Trophoblast cell (in vitro differentiated cells and primary cell): ENCODE data around the gene REN.
A peak's percentile ranks its signal among the peaks of the same experiment; 100 is the strongest.

Experiments used
- DNase-seq, 2 donors: peaks; one replicate each; pipeline ENCODE4 v3.0.0-alpha.2; 2016
- H2AFZ ChIP-seq: 2 replicates; pipeline ENCODE4 v1.6.1; 2013; ENCODE audit warnings: low read length, moderate library complexity, mild to moderate bottlenecking; ENCODE audit not compliant: insufficient read depth, poor library complexity
- H2AK5ac ChIP-seq: 2 replicates; pipeline ENCODE4 v1.6.1; 2013; ENCODE audit warnings: mild to moderate bottlenecking, low read length
- H2BK120ac ChIP-seq: 2 replicates; pipeline ENCODE4 v1.6.1; 2013; ENCODE audit warnings: low read length, mild to moderate bottlenecking, moderate library complexity; ENCODE audit not compliant: insufficient read depth, poor library complexity
- H2BK12ac ChIP-seq: 2 replicates; pipeline ENCODE4 v1.6.1; 2013; ENCODE audit warnings: mild to moderate bottlenecking, low read length, moderate library complexity
- H2BK5ac ChIP-seq: 2 replicates; pipeline ENCODE4 v1.6.1; 2013; ENCODE audit warnings: low read length, low read depth, moderate library complexity, mild to moderate bottlenecking; ENCODE audit not compliant: poor library complexity
- H3K14ac ChIP-seq: 2 replicates; pipeline ENCODE4 v1.6.1; 2013; ENCODE audit warnings: mild to moderate bottlenecking, low read length
- H3K18ac ChIP-seq: 2 replicates; pipeline ENCODE4 v1.6.1; 2013; ENCODE audit warnings: mild to moderate bottlenecking, low read length
- H3K23ac ChIP-seq: 2 replicates; pipeline ENCODE4 v1.6.1; 2013; ENCODE audit warnings: low read length
- H3K27ac ChIP-seq: 2 replicates; pipeline ENCODE4 v1.5.1; 2013; ENCODE audit warnings: low read depth, mild to moderate bottlenecking, inconsistent platforms, low read length, moderate library complexity
- H3K27me3 ChIP-seq: 2 replicates; pipeline ENCODE4 v1.6.1; 2013; ENCODE audit warnings: inconsistent platforms, mild to moderate bottlenecking, low read length, moderate library complexity; ENCODE audit not compliant: insufficient read depth
- H3K36me3 ChIP-seq, 2 experiments: 1 replicate in 1 of 2; 2 replicates in 1 of 2; pipeline ENCODE4 v1.6.1; 2013; ENCODE audit warnings: low read length in 2 of 2, mild to moderate bottlenecking in 2 of 2, moderate library complexity in 1 of 2; ENCODE audit not compliant: insufficient read depth in 2 of 2, control insufficient read depth in 1 of 2
- H3K4ac ChIP-seq: 2 replicates; pipeline ENCODE4 v1.6.1; 2013; ENCODE audit warnings: low read depth, mild to moderate bottlenecking, low read length, moderate library complexity
- H3K4me1 ChIP-seq, 2 experiments: 1 replicate in 1 of 2; 2 replicates in 1 of 2; pipeline ENCODE4 v1.6.1; 2013; ENCODE audit warnings: low read length in 2 of 2, mild to moderate bottlenecking in 2 of 2, moderate library complexity in 1 of 2; ENCODE audit not compliant: insufficient read depth in 2 of 2, control insufficient read depth in 1 of 2
- H3K4me2 ChIP-seq: 2 replicates; pipeline ENCODE4 v1.6.1; 2013; ENCODE audit warnings: inconsistent platforms, mild to moderate bottlenecking, low read length, moderate library complexity
- H3K4me3 ChIP-seq: 2 replicates; pipeline ENCODE4 v1.5.1; 2013; ENCODE audit warnings: mild to moderate bottlenecking, low read depth, low read length, inconsistent platforms
- H3K79me1 ChIP-seq: one replicate; pipeline ENCODE4 v1.6.1; 2013; ENCODE audit warnings: low read length
- H3K79me2 ChIP-seq: 2 replicates; pipeline ENCODE4 v1.6.1; 2013; ENCODE audit warnings: low read length, mild to moderate bottlenecking; ENCODE audit not compliant: control insufficient read depth, insufficient read depth, poor library complexity
- H3K9ac ChIP-seq: 2 replicates; pipeline ENCODE4 v1.6.1; 2013; ENCODE audit warnings: mild to moderate bottlenecking, low read length
- H3K9me3 ChIP-seq: 2 replicates; pipeline ENCODE4 v1.6.1; 2013; ENCODE audit warnings: low read depth, mild to moderate bottlenecking, control low read depth, inconsistent platforms, low read length; ENCODE audit not compliant: insufficient read depth
- H4K12ac ChIP-seq: 2 replicates; pipeline ENCODE4 v1.6.1; 2013; ENCODE audit warnings: low read depth, mild to moderate bottlenecking, low read length, moderate library complexity
- H4K8ac ChIP-seq: 2 replicates; pipeline ENCODE4 v1.6.1; 2013; ENCODE audit warnings: low read depth, mild to moderate bottlenecking, low read length, moderate library complexity
- H4K91ac ChIP-seq: one replicate; pipeline ENCODE4 v1.6.1; 2013; ENCODE audit warnings: low read depth, mild to moderate bottlenecking, low read length, moderate library complexity
- WGBS: extraction: QIAGEN DNeasy Blood & Tissue Kit; methylation state at CpG from one replicate; pipeline ENCODE4 v1.1.7; 2013; ENCODE audit warnings: missing lambda C conversion rate; ENCODE audit not compliant: insufficient read length, insufficient coverage; ENCODE audit errors: extremely low coverage; 5-methylcytosine and 5-hydroxymethylcytosine counted together

Gene REN

DNA sequence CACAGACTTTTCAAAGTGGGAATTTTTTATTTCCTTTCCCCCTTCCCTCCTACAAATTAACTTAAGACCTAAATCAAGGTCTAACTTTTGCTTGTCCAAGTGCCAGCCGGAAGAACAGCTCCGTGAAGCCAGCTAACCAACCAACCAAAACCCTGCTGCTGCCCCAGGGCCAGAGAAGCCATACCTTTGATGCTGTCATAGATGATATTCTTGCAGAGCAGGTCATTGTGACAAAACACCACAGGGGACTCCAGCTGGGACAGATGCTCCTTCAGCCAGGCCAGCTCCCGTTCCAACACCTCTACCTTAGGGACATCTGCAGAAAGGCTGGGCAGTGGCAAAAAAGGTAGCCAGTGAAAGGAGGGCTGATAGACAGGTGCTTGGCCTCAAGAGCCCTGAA, 25.0 kb downstream of the REN start:
- no peak overlapping the region for H3K4ac ChIP-seq
- H3K27me3 ChIP-seq: no peaks in the 10 kb centered on the region
- no peaks in the 10 kb centered on the region for H3K79me2 ChIP-seq
- H3K14ac ChIP-seq: no peak overlapping the region
- H3K18ac ChIP-seq: no peak overlapping the region
- H3K4me1 ChIP-seq: no peaks in the 10 kb centered on the region
- no peak overlapping the region for H3K27ac ChIP-seq
- no peak overlapping the region for H3K23ac ChIP-seq
- no peak overlapping the region for H2BK12ac ChIP-seq
- peaks cover 2% of the 10 kb centered on the region for H3K9me3 ChIP-seq
- H2BK5ac ChIP-seq: no peak overlapping the region
- no peak overlapping the region for H2AFZ ChIP-seq
- H2BK120ac ChIP-seq: no peak overlapping the region
- H4K8ac ChIP-seq: no peak overlapping the region
- H4K12ac ChIP-seq: no peak overlapping the region
- H4K91ac ChIP-seq: no peak overlapping the region
- no peak overlapping the region for H3K9ac ChIP-seq
- H3K4me2 ChIP-seq: no peak overlapping the region
- H3K4me3 ChIP-seq: no peak overlapping the region
- H3K36me3 ChIP-seq: no peaks in the 10 kb centered on the region
- no peaks in the 10 kb centered on the region for H3K79me1 ChIP-seq
- peak in 1 of 2 donors; percentile 63 for DNase-seq
- no CpG with 5 or more reads among the region's 3 CpGs for WGBS
- no peak overlapping the region for H2AK5ac ChIP-seq

DNA sequence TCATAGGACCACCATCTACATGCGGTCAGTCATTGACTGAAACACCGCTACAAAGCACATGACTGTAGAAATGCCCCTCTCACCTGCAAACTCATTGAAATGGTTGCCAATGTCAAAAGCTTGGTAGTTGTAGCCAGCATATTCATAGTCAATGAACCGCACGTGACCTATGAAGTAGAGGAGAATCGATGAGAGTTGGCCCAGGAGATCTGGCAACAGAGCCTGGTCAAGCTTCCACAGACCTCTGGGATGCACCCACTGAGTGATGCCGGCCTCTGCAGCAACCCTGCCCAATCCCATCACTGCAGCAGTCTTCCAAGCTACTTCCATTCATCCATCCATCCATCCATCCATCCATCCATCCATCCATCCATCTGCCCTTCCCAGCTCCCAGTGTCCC, 26.2 kb downstream of the REN start:
- no peak overlapping the region for H3K4ac ChIP-seq
- H3K14ac ChIP-seq: no peak overlapping the region
- H3K79me2 ChIP-seq: no peaks in the 10 kb centered on the region
- H4K91ac ChIP-seq: no peak overlapping the region
- H3K23ac ChIP-seq: no peak overlapping the region
- H3K27me3 ChIP-seq: no peaks in the 10 kb centered on the region
- no peak for DNase-seq
- H3K79me1 ChIP-seq: no peaks in the 10 kb centered on the region
- H4K12ac ChIP-seq: no peak overlapping the region
- no peak overlapping the region for H3K9ac ChIP-seq
- no peak overlapping the region for H3K18ac ChIP-seq
- H2AK5ac ChIP-seq: no peak overlapping the region
- WGBS: no CpG with 5 or more reads among the region's 6 CpGs
- no peak overlapping the region for H3K4me3 ChIP-seq
- H3K36me3 ChIP-seq: peaks cover 0 to 2% of the 10 kb centered on the region in 2 experiments
- no peak overlapping the region for H2BK12ac ChIP-seq
- no peak overlapping the region for H4K8ac ChIP-seq
- no peaks in the 10 kb centered on the region for H3K4me1 ChIP-seq
- peaks cover 2% of the 10 kb centered on the region for H3K9me3 ChIP-seq
- H2AFZ ChIP-seq: no peak overlapping the region
- H3K4me2 ChIP-seq: no peak overlapping the region
- H2BK5ac ChIP-seq: no peak overlapping the region
- H2BK120ac ChIP-seq: no peak overlapping the region
- no peak overlapping the region for H3K27ac ChIP-seq

DNA sequence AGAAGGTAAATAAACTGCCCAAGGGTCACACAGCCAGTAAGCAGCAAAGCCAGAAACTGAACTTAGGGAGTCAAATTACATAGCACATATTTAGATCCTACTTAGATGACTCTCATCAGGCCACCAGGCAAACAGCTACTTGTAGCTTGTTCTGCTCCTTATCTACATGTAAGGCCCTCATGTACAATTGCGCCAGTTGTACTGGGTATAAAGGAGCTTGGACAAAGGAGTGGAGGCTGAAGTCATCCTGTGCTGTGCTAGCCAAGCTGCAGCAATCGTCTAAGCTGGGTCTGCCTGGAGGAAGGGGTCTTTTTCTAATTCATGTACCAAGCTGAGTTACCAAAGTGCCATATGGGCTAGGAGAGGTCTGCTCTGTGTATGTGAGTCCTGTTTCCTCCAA, 27.0 kb downstream of the REN start:
- H3K14ac ChIP-seq: no peak overlapping the region
- H3K36me3 ChIP-seq: peaks cover 6 to 10% of the 10 kb centered on the region in 2 experiments
- no peak overlapping the region for H3K4me3 ChIP-seq
- H2BK120ac ChIP-seq: no peak overlapping the region
- no peak overlapping the region for H2AFZ ChIP-seq
- no peak overlapping the region for H2AK5ac ChIP-seq
- DNase-seq: no peak
- H4K12ac ChIP-seq: no peak overlapping the region
- no peak overlapping the region for H3K4me2 ChIP-seq
- no peak overlapping the region for H3K4ac ChIP-seq
- no peak overlapping the region for H3K23ac ChIP-seq
- no peak overlapping the region for H3K18ac ChIP-seq
- no peaks in the 10 kb centered on the region for H3K79me2 ChIP-seq
- H4K91ac ChIP-seq: no peak overlapping the region
- no peak overlapping the region for H3K27ac ChIP-seq
- no peaks in the 10 kb centered on the region for H3K27me3 ChIP-seq
- H3K9ac ChIP-seq: no peak overlapping the region
- WGBS: no CpG with 5 or more reads among the region's 2 CpGs
- no peaks in the 10 kb centered on the region for H3K4me1 ChIP-seq
- H4K8ac ChIP-seq: no peak overlapping the region
- H3K79me1 ChIP-seq: no peaks in the 10 kb centered on the region
- peaks cover 2% of the 10 kb centered on the region for H3K9me3 ChIP-seq
- no peak overlapping the region for H2BK12ac ChIP-seq
- no peak overlapping the region for H2BK5ac ChIP-seq

GRCh38 chr1:204136814-204137213, 29.3 kb downstream of the REN start:
- no peak overlapping the region for H2AFZ ChIP-seq
- no peak overlapping the region for H4K12ac ChIP-seq
- no peak overlapping the region for H3K18ac ChIP-seq
- H3K4me1 ChIP-seq: peaks cover 0 to 2% of the 10 kb centered on the region in 2 experiments
- H2BK12ac ChIP-seq: no peak overlapping the region
- H3K79me1 ChIP-seq: no peaks in the 10 kb centered on the region
- H3K36me3 ChIP-seq: peaks cover 7 to 14% of the 10 kb centered on the region in 2 experiments
- H2AK5ac ChIP-seq: no peak overlapping the region
- WGBS: no CpG with 5 or more reads among the region's 2 CpGs
- no peak overlapping the region for H4K8ac ChIP-seq
- no peaks in the 10 kb centered on the region for H3K27me3 ChIP-seq
- H4K91ac ChIP-seq: no peak overlapping the region
- H3K9me3 ChIP-seq: peaks cover 2% of the 10 kb centered on the region
- no peak overlapping the region for H3K9ac ChIP-seq
- no peak overlapping the region for H3K4me2 ChIP-seq
- H3K4me3 ChIP-seq: no peak overlapping the region
- H3K23ac ChIP-seq: no peak overlapping the region
- no peak overlapping the region for H2BK5ac ChIP-seq
- no peak for DNase-seq
- no peak overlapping the region for H3K4ac ChIP-seq
- no peaks in the 10 kb centered on the region for H3K79me2 ChIP-seq
- H2BK120ac ChIP-seq: no peak overlapping the region
- no peak overlapping the region for H3K14ac ChIP-seq
- H3K27ac ChIP-seq: no peak overlapping the region
